B cell (primary cell): ENCODE data around the gene AFF2. TPM values are rescaled to one million over a fixed set of nuclear protein-coding genes. Genes with fewer than 3 reads are reported as not detected.

Source experiments
- ATAC-seq: fragments of 200-7000 bp; cut with Tn5 transposase; one replicate; pipeline ENCODE4 v1.10.0; 2021; ENCODE audit warnings: low read depth, mild to moderate bottlenecking, moderate number of reproducible peaks, moderate library complexity
- CTCF ChIA-PET: fragments of 350-600 bp; sonication (Branson Sonifier 250); formaldehyde crosslinking; loops from one replicate; lab custom pipeline; 2021; ENCODE audit warnings: antibody characterized with exemption, inconsistent platforms; lab: Charles Lee
- POLR2A ChIA-PET: fragments of 350-600 bp; sonication (Branson Sonifier 250); formaldehyde crosslinking; loops from one replicate; lab custom pipeline; 2021; ENCODE audit warnings: antibody characterized with exemption; lab: Charles Lee
- DNase-seq: peaks from one replicate; pipeline ENCODE4 v3.0.0; 2013
- H2AFZ ChIP-seq: 2 replicates; pipeline ENCODE4 v1.6.1; 2012; ENCODE audit warnings: mild to moderate bottlenecking, low read depth, low read length; ENCODE audit not compliant: insufficient read depth, poor library complexity, severe bottlenecking
- H3K27ac ChIP-seq, 2 donors: 1 replicate in 1 of 2; 2 replicates in 1 of 2; pipeline ENCODE4 v1.5.1; 2012 to 2013; ENCODE audit warnings: low read length in 2 of 2, mild to moderate bottlenecking in 2 of 2, moderate library complexity in 1 of 2
- H3K27me3 ChIP-seq, 4 experiments: fragments of 200-600 bp in 1 of 4; sonication (generic) in 1 of 4; replicated peaks in 1 of 4; 1 replicate in 2 of 4; 2 replicates in 2 of 4; pipeline versions ENCODE4 v1.6.1 to v1.7.0; 2013 to 2016; ENCODE audit warnings: low read length in 3 of 4, mild to moderate bottlenecking in 2 of 4, mixed read lengths in 1 of 4, moderate library complexity in 1 of 4; ENCODE audit not compliant: insufficient read depth in 4 of 4, control insufficient read depth in 3 of 4; ENCODE audit errors: control extremely low read depth in 1 of 4
- H3K36me3 ChIP-seq, 2 experiments: replicated peaks in 1 of 2; 1 replicate in 1 of 2; 2 replicates in 1 of 2; pipeline versions ENCODE4 v1.6.1 to v1.7.1; 2013; ENCODE audit warnings: low read length in 1 of 2; ENCODE audit not compliant: insufficient read depth in 2 of 2, control insufficient read depth in 1 of 2; ENCODE audit errors: control extremely low read depth in 1 of 2, extremely low read depth in 1 of 2
- H3K4me1 ChIP-seq, 2 donors: fragments of 200-600 bp in 1 of 2; sonication (generic) in 1 of 2; 1 replicate in 1 of 2; 2 replicates in 1 of 2; pipeline versions ENCODE4 v1.5.1 to v1.6.1; 2013 to 2017; ENCODE audit warnings: low read length in 2 of 2; ENCODE audit not compliant: control insufficient read depth in 2 of 2, insufficient read depth in 2 of 2
- H3K4me2 ChIP-seq: replicated peaks from 2 replicates; pipeline ENCODE3; 2012; ENCODE audit warnings: mild to moderate bottlenecking, low read depth, low read length; ENCODE audit not compliant: poor library complexity, severe bottlenecking
- H3K4me3 ChIP-seq, 5 experiments: fragments of 200-600 bp in 1 of 5; sonication (generic) in 1 of 5; 1 replicate in 3 of 5; 2 replicates in 2 of 5; pipeline versions ENCODE4 v1.5.1 to v1.7.0; 2011 to 2016; ENCODE audit warnings: low read length in 4 of 5, mild to moderate bottlenecking in 4 of 5, low read depth in 2 of 5, control low read depth in 1 of 5, moderate library complexity in 1 of 5; ENCODE audit not compliant: insufficient read depth in 1 of 5; ENCODE audit errors: control extremely low read depth in 1 of 5, extremely low read depth in 1 of 5
- H3K79me2 ChIP-seq: fragments of 200-600 bp; sonication (generic); one replicate; pipeline ENCODE4 v1.6.0; 2016; ENCODE audit warnings: low read length; ENCODE audit not compliant: control insufficient read depth, insufficient read depth
- H3K9ac ChIP-seq: fragments of 200-600 bp; sonication (generic); 2 replicates; pipeline ENCODE4 v1.6.1; 2017; ENCODE audit warnings: mild to moderate bottlenecking, low read length, moderate library complexity
- H3K9me3 ChIP-seq, 3 donors: one replicate each; pipeline versions ENCODE4 v1.6.1 to v1.7.1; 2013; ENCODE audit warnings: low read length in 2 of 3; ENCODE audit not compliant: control insufficient read depth in 2 of 3, insufficient read depth in 1 of 3; ENCODE audit errors: control extremely low read depth in 1 of 3
- H4K20me1 ChIP-seq: 2 replicates; pipeline ENCODE4 v1.6.0; 2012; ENCODE audit warnings: mild to moderate bottlenecking, low read length; ENCODE audit not compliant: insufficient read depth, control insufficient read depth, poor library complexity, severe bottlenecking
- H3K27ac Mint-ChIP-seq: one replicate; pipeline ENCODE4 v1.8.0; 2021; ENCODE audit warnings: mixed read lengths
- H3K27me3 Mint-ChIP-seq: one replicate; pipeline ENCODE4 v1.8.0; 2021; ENCODE audit warnings: mixed read lengths
- H3K4me1 Mint-ChIP-seq: one replicate; pipeline ENCODE4 v1.8.0; 2021; ENCODE audit warnings: mixed read lengths
- H3K4me3 Mint-ChIP-seq: one replicate; pipeline ENCODE4 v1.8.0; 2021; ENCODE audit warnings: mixed read lengths
- H3K9me3 Mint-ChIP-seq: one replicate; pipeline ENCODE4 v1.8.0; 2022; ENCODE audit warnings: mixed read lengths; ENCODE audit not compliant: insufficient read depth
- EZH2 ChIP-seq: IDR thresholded peaks from 2 replicates; pipeline ENCODE4 v1.6.1; 2012; ENCODE audit warnings: borderline replicate concordance, low read depth, mild to moderate bottlenecking, moderate library complexity, low read length; ENCODE audit not compliant: insufficient read depth, poor library complexity, severe bottlenecking
- WGBS: methylation state at CpG from one replicate; pipeline ENCODE4 v1.1.5; 2013; ENCODE audit warnings: missing lambda C conversion rate; ENCODE audit not compliant: insufficient coverage; 5-methylcytosine and 5-hydroxymethylcytosine counted together
- intact Hi-C: fragments of 100-400 bp; cut with micrococcal nuclease; formaldehyde crosslinking; loops from one replicate; pipeline ENCODE4 v1.10.0; 2022
- polyA plus RNA-seq: library from polyadenylated mRNA; depleted of rRNA; stranded (reverse); fragments of >200 nt; gene quantifications from 2 replicates; pipeline ENCODE4 v1.2.3, GENCODE V29; 2012
- total RNA-seq, 2 donors: library from RNA; stranded (reverse); fragments of 120-200 nt in 1 of 2; gene quantifications; 1 replicate in 1 of 2; 2 replicates in 1 of 2; pipeline versions ENCODE4 v1.2.3 to v1.2.4, GENCODE V29; 2013 to 2022
- TF ChIP-seq, protein P1 (sequence below): fragments of 200-600 bp; IDR thresholded peaks from one replicate; pipeline ENCODE4 v1.8.0; 2022; ENCODE audit warnings: antibody characterized with exemption, mild to moderate bottlenecking

AFF2 gene
- total and polyA plus RNA-seq, 2 donors (not counting 1 experiment from before 2014, with no cell fraction given), result 0.06 to 12.0 TPM

DNA sequence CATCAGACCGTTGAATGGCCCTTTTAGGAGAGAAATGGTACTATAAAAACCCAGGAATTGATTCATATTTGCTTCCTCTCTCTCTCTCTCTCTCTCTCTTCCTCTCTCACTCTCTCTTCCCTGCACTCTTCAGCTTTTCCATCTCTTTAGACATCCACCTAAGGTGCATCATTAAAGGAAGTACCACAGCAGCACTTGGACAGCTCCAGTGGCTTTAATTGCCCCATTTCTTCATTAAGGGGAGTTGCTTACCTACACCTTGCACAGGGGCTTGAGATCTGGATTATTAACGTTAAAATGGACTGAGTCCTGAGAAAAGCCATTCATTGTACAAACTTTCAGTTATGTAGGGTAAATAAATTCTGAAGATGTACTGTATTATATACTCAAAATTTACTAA is 323.6 kb downstream of the AFF2 start:
- Histone ChIP-seq H3K4me2 (no peak overlapping the region), H3K4me1 (no peaks in the 10 kb centered on the region), H3K27ac (no peak overlapping the region), H3K27me3 (no peaks in the 10 kb centered on the region), H4K20me1 (no peaks in the 10 kb centered on the region), H3K79me2 (no peaks in the 10 kb centered on the region), H3K4me3 (no peak overlapping the region), H3K9ac (no peak overlapping the region), H3K9me3 (no peaks in the 10 kb centered on the region), H2AFZ (no peak overlapping the region), H3K36me3 (no peaks in the 10 kb centered on the region)
- WGBS, result no CpG with 5 or more reads among the region's 2 CpGs
- no peaks in the 10 kb centered on the region for H3K9me3 Mint-ChIP-seq
- intact Hi-C loops, result no loop called here
- ATAC-seq (no peak), DNase-seq (no peak)
- H3K27ac Mint-ChIP-seq, result no peak overlapping the region
- no peaks in the 10 kb centered on the region for H3K4me1 Mint-ChIP-seq
- no peaks in the 10 kb centered on the region for H3K27me3 Mint-ChIP-seq
- TF ChIP-seq EZH2, result no peak
- TF ChIP-seq, protein P1, sequence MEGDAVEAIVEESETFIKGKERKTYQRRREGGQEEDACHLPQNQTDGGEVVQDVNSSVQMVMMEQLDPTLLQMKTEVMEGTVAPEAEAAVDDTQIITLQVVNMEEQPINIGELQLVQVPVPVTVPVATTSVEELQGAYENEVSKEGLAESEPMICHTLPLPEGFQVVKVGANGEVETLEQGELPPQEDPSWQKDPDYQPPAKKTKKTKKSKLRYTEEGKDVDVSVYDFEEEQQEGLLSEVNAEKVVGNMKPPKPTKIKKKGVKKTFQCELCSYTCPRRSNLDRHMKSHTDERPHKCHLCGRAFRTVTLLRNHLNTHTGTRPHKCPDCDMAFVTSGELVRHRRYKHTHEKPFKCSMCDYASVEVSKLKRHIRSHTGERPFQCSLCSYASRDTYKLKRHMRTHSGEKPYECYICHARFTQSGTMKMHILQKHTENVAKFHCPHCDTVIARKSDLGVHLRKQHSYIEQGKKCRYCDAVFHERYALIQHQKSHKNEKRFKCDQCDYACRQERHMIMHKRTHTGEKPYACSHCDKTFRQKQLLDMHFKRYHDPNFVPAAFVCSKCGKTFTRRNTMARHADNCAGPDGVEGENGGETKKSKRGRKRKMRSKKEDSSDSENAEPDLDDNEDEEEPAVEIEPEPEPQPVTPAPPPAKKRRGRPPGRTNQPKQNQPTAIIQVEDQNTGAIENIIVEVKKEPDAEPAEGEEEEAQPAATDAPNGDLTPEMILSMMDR, result no peak
- no peak overlapping the region for H3K4me3 Mint-ChIP-seq
- ChIA-PET POLR2A (no interaction called here), CTCF (no interaction called here)

DNA sequence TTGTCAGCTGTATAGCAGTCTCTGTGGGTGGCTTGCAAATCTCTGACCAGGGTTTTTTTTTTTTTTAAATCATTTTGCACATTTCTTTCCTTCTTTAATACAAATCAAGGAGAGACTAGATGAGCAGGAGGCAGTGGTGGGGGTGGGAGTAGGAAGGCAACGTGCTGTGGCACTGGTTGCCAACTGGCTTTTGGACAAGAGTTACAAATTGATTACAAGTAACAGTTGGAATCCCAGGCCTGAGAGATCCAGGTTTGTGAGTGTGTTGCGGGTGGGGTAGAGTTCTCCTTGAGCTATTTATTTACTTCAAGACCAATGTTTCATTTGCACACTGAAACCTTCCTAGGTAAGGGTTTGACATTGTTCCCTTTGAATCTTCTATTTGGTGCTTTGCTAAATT is 325.3 kb downstream of the AFF2 start:
- ChIA-PET POLR2A (no interaction called here), CTCF (no interaction called here)
- H2AFZ ChIP-seq, result no peak overlapping the region
- Mint-ChIP-seq H3K27me3 (no peaks in the 10 kb centered on the region), H3K4me1 (no peaks in the 10 kb centered on the region), H3K27ac (no peak overlapping the region), H3K9me3 (no peaks in the 10 kb centered on the region), H3K4me3 (no peak overlapping the region)
- ATAC-seq, result no peak
- WGBS, result no CpG with 5 or more reads among the region's 2 CpGs
- H3K4me1 ChIP-seq, result no peaks in the 10 kb centered on the region
- TF ChIP-seq EZH2, result no peak
- TF ChIP-seq, protein P1, result no peak
- intact Hi-C loops, result no loop called here
- no peaks in the 10 kb centered on the region for H4K20me1 ChIP-seq
- H3K4me3 ChIP-seq, result no peak overlapping the region
- no peak overlapping the region for H3K4me2 ChIP-seq
- H3K36me3 ChIP-seq, result no peaks in the 10 kb centered on the region
- H3K9ac ChIP-seq, result no peak overlapping the region
- H3K27me3 ChIP-seq, result no peaks in the 10 kb centered on the region
- H3K27ac ChIP-seq, result no peak overlapping the region
- H3K79me2 ChIP-seq, result no peaks in the 10 kb centered on the region
- no peak for DNase-seq
- H3K9me3 ChIP-seq, result peaks cover 0 to 6% (median 0%) of the 10 kb centered on the region in 3 donors
